K562 (cell line): ENCODE results near the gene RCOR2. TPM values are rescaled to one million over a fixed set of nuclear protein-coding genes. Genes with fewer than 3 reads are reported as not detected.

Experiments used
- CTCF ChIP-seq, 3 experiments: IDR thresholded peaks in 2 of 3; conservative IDR thresholded peaks in 1 of 3; 2 replicates each; pipeline ENCODE4 v1.5.1; 2011 to 2012; ENCODE audit warnings: low read length in 3 of 3, mild to moderate bottlenecking in 3 of 3, control low read depth in 2 of 3, improper control_type of control experiment in 1 of 3, inconsistent platforms in 1 of 3, low read depth in 1 of 3, mixed read lengths in 1 of 3, moderate library complexity in 1 of 3; ENCODE audit not compliant: insufficient read depth in 2 of 3
- FOSL1 ChIP-seq: fragments of 200-800 bp; sonication (Bioruptor generic); conservative IDR thresholded peaks from 2 replicates; pipeline ENCODE4 v1.6.1; 2016; ENCODE audit warnings: missing genetic modification characterization, missing compliant biosample characterization
- GATAD2B ChIP-seq: fragments of 450-650 bp; IDR thresholded peaks from 2 replicates; pipeline ENCODE4 v1.6.1; 2017; ENCODE audit warnings: mild to moderate bottlenecking, borderline replicate concordance
- GTF3C2 ChIP-seq: IDR thresholded peaks from 3 replicates; pipeline ENCODE4 v1.6.1; 2011; ENCODE audit warnings: borderline replicate concordance, mild to moderate bottlenecking, moderate library complexity; ENCODE audit not compliant: insufficient read length; ENCODE audit errors: extremely low read depth
- HMGN3 ChIP-seq: IDR thresholded peaks from 2 replicates; pipeline ENCODE4 v1.6.1; 2011; ENCODE audit warnings: borderline replicate concordance, low read depth, mild to moderate bottlenecking, mixed read lengths, low read length; ENCODE audit not compliant: insufficient read length; ENCODE audit errors: extremely low read depth
- KDM4B ChIP-seq, 2 experiments: fragments of 450-650 bp in 1 of 2; sonication (generic) in 1 of 2; IDR thresholded peaks; 2 replicates each; pipeline ENCODE4 v1.6.1; 2016 to 2017; ENCODE audit warnings: borderline replicate concordance in 2 of 2, antibody characterized with exemption in 1 of 2, low read depth in 1 of 2, mild to moderate bottlenecking in 1 of 2
- MTA2 ChIP-seq: fragments of 450-650 bp; IDR thresholded peaks from 2 replicates; pipeline ENCODE4 v1.6.1; 2016; ENCODE audit warnings: low read depth
- NFIC ChIP-seq: fragments of 450-650 bp; IDR thresholded peaks from 2 replicates; pipeline ENCODE4 v1.6.1; 2017; ENCODE audit warnings: mild to moderate bottlenecking, inconsistent platforms
- PRPF4 ChIP-seq: fragments of 200-400 bp; formaldehyde crosslinking; IDR thresholded peaks from one replicate; pipeline ENCODE4 v1.6.1; 2017; ENCODE audit warnings: low read length, low read depth, mild to moderate bottlenecking; ENCODE audit not compliant: insufficient read depth, poor library complexity, severe bottlenecking
- SIN3A ChIP-seq, 2 experiments: fragments of 150-350 bp in 1 of 2; IDR thresholded peaks; 2 replicates each; pipeline ENCODE4 v1.6.1; 2011 to 2016; ENCODE audit warnings: borderline replicate concordance in 2 of 2, low read depth in 2 of 2, low read length in 2 of 2, mild to moderate bottlenecking in 2 of 2, moderate library complexity in 2 of 2; ENCODE audit not compliant: control insufficient read depth in 1 of 2
- SMAD3 ChIP-seq: fragments of 450-650 bp; formaldehyde crosslinking; conservative IDR thresholded peaks from 2 replicates; pipeline ENCODE4 v1.4.0; 2020; ENCODE audit warnings: mild to moderate bottlenecking
- SRSF9 ChIP-seq: fragments of 200-400 bp; formaldehyde crosslinking; IDR thresholded peaks from 2 replicates; pipeline ENCODE4 v1.6.1; 2017; ENCODE audit warnings: low read depth, low read length, borderline replicate concordance
- SUPT5H ChIP-seq: fragments of 450-650 bp; IDR thresholded peaks from 2 replicates; pipeline ENCODE4 v1.6.1; 2016
- ZBTB33 ChIP-seq: sonication (generic); formaldehyde crosslinking; IDR thresholded peaks from 2 replicates; pipeline ENCODE4 v1.8.1; 2023; ENCODE audit warnings: mild to moderate bottlenecking, missing genetic modification reagents
- ZEB2 ChIP-seq: fragments of 450-650 bp; IDR thresholded peaks from 2 replicates; pipeline ENCODE4 v1.6.1; 2016
- ZNF12 ChIP-seq: sonication (generic); formaldehyde crosslinking; IDR thresholded peaks from 2 replicates; pipeline ENCODE4 v1.4.0; 2020; ENCODE audit warnings: mild to moderate bottlenecking, missing genetic modification reagents
- ZNF197 ChIP-seq: fragments of 200-800 bp; sonication (Bioruptor generic); IDR thresholded peaks from 2 replicates; pipeline ENCODE4 v1.6.1; 2016; ENCODE audit warnings: low read depth, missing genetic modification characterization, missing compliant biosample characterization
- ZNF395 ChIP-seq: fragments of 200-800 bp; sonication (Bioruptor generic); IDR thresholded peaks from 2 replicates; pipeline ENCODE4 v1.6.1; 2017; ENCODE audit warnings: missing genetic modification characterization, missing compliant biosample characterization
- polyA plus RNA-seq, 8 experiments: library from polyadenylated mRNA; depleted of rRNA in 4 of 8; stranded (reverse) in 5 of 8; unstranded in 3 of 8; fragments of >200 nt; fragmentation: Nextera tagmentation in 2 of 8; fragmentation: Illumina TruSeq in 1 of 8; extraction: Ambion mirVana in 2 of 8; extraction: Trizol in 1 of 8; gene quantifications; 2 replicates each; pipeline versions ENCODE4 v1.2.1 to v1.2.3, GENCODE V29; 2011 to 2014; ENCODE audit warnings: inconsistent platforms in 1 of 8, missing spikeins in 1 of 8
- total RNA-seq, 7 experiments: library from RNA; depleted of rRNA in 6 of 7; stranded (reverse); fragments of >200 nt in 6 of 7; fragmentation: Illumina TruSeq in 2 of 7; extraction: Trizol in 2 of 7; gene quantifications; 2 replicates each; pipeline versions ENCODE4 v1.2.1 to v1.2.3, GENCODE V29; 2011 to 2021; ENCODE audit warnings: low replicate concordance in 1 of 7

Gene RCOR2
- total and polyA plus RNA-seq, 9 of the 15 experiments (the other 6 are each of a cell fraction or from before 2014, with no cell fraction given) = 0.04 to 6.5 (median 2.5) TPM; not detected in 1

- peak; percentile 64 to 80 (median 80) for TF ChIP-seq CTCF (IDR thresholded peaks at IDR 0.05 in 2 of 3, conservative IDR thresholded peaks at IDR 0.05 in 1 of 3; ENCODE audit: insufficient read depth in 2 of 3, low read depth in 1 of 3, low read length in 3 of 3)
- TF ChIP-seq ZBTB33 (CRISPR knock-in tag) = no peak
- no peak for TF ChIP-seq SIN3A (IDR thresholded peaks at IDR 0.05; ENCODE audit: borderline replicate concordance in 2 of 2, control insufficient read depth in 1 of 2, low read depth in 2 of 2, low read length in 2 of 2)
- no peak for TF ChIP-seq KDM4B (IDR thresholded peaks at IDR 0.05; ENCODE audit: borderline replicate concordance in 2 of 2, low read depth in 1 of 2)
- no peak for TF ChIP-seq FOSL1 (tag)
- no peak for TF ChIP-seq ZNF395
- no peak for TF ChIP-seq GATAD2B
- TF ChIP-seq GTF3C2 = no peak
- TF ChIP-seq SUPT5H = no peak
- no peak for TF ChIP-seq SMAD3 (CRISPR knock-in tag)
- peak; percentile 53 for TF ChIP-seq HMGN3
- TF ChIP-seq SRSF9 = no peak
- no peak for TF ChIP-seq ZEB2
- no peak for TF ChIP-seq ZNF12 (CRISPR knock-in tag)
- TF ChIP-seq ZNF197 = no peak
- TF ChIP-seq MTA2 = no peak
- no peak for TF ChIP-seq PRPF4
- peak; percentile 17; the same call in 1 of the 2 replicates for TF ChIP-seq NFIC
Observed at GRCh38 chr11:63915961-63916836, 765 bp downstream of the RCOR2 start (continued).
